Measurements from ENCODE around the gene TRAF1.

TRAF1 gene

GRCh38 chr9:120865809-120866208, 60.8 kb downstream of the TRAF1 start:
- no peak for DNase-seq

- DNase-seq: no peak
These were observed 61.4 kb downstream of the TRAF1 start for GRCh38 chr9:120865176-120865575.

- no peak for DNase-seq
These were observed 61.9 kb downstream of the TRAF1 start for GRCh38 chr9:120864719-120865118.

- no peak for DNase-seq
These were observed 62.8 kb downstream of the TRAF1 start for GRCh38 chr9:120863833-120864232.

- no peak for DNase-seq
These were observed 64.1 kb downstream of the TRAF1 start for GRCh38 chr9:120862452-120862851.

GRCh38 chr9:120861935-120862334, 64.7 kb downstream of the TRAF1 start:
- DNase-seq: no peak

GRCh38 chr9:120860083-120860482, 66.5 kb downstream of the TRAF1 start:
- DNase-seq: no peak

- DNase-seq: no peak
These were observed 67.2 kb downstream of the TRAF1 start for GRCh38 chr9:120859361-120859760.

- no peak for DNase-seq
These were observed 68.7 kb downstream of the TRAF1 start for GRCh38 chr9:120857902-120858301.

GRCh38 chr9:120857481-120857880, 69.1 kb downstream of the TRAF1 start:
- no peak for DNase-seq

- DNase-seq: no peak
These were observed 69.9 kb downstream of the TRAF1 start for GRCh38 chr9:120856700-120857099.

- DNase-seq: no peak
These were observed 70.5 kb downstream of the TRAF1 start for GRCh38 chr9:120855827-120856670.

GRCh38 chr9:120854596-120855327, 71.8 kb downstream of the TRAF1 start:
- no peak for DNase-seq

GRCh38 chr9:120853198-120853597, 73.4 kb downstream of the TRAF1 start:
- DNase-seq: no peak

Measured in activated CD4-positive, alpha-beta T cell treated with anti-CD3 and anti-CD28 coated beads, Interleukin-2, amount 50 U/mL, for 1 hour (primary cell).